Stimulated activated CD8-positive, alpha-beta memory T cell treated with anti-CD3 and anti-CD28 coated beads, Interleukin-4, amount 100 ng/mL, for 1 hour (primary cell): ENCODE data around the gene GNMT.
"Not testable (repeated sequence)": the region's sequence is repeated elsewhere in the genome, so short reads cannot be mapped to it uniquely, and the experiment has no call there.

Experiments
- DNase-seq, 2 donors: peaks; one replicate each; pipeline ENCODE4 v3.0.0-alpha.2; 2020; ENCODE audit warnings: low read depth in 2 of 2, low spot score in 1 of 2

Gene GNMT

DNA sequence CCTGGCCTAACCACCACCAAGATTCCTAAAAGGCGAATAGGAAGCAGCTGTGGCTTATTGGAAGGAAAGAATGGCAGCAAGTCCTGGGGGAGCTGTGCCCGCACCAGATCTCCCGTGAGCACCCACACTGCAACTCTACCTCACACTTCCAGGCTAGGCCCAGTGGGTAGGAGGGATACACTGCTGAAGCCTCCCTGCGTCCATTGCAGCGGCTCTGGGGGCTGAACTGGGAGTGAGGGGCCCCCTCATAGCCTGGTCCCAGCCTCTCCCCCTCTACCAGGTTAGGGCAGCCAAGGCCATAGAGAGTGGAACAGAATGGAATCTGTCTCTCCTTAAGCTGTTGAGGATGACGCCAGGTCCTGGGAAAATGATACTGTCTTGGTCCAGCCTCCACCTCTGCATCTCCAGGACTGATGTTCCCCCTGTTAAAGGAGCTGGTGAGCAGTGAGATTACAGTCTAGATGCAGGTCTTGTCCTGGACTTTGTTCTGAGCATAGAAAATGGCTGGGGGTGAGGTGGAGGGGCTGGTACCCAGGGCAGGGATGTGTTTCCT lies 20.0 kb upstream of the GNMT start:
- DNase-seq: no peak

DNA sequence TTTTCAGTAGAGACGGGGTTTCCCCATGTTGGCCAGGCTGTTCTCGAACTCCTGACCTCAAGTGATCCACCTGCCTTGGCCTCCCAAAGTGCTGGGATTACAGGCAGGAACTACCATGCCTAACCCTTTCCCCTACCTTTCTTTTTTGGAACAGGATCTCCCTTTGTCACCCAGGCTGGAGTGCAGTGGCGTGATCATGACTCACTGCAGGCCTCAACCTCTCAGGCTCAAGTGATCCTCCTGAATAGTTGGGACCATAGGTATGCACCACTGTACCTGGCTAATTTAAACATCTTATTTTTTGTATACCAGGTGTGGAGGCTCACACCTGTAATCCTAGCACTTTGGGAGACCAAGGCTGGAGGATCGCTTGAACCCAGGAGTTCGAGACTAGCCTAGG lies 19.2 kb upstream of the GNMT start:
- not testable (repeated sequence) for DNase-seq

DNA sequence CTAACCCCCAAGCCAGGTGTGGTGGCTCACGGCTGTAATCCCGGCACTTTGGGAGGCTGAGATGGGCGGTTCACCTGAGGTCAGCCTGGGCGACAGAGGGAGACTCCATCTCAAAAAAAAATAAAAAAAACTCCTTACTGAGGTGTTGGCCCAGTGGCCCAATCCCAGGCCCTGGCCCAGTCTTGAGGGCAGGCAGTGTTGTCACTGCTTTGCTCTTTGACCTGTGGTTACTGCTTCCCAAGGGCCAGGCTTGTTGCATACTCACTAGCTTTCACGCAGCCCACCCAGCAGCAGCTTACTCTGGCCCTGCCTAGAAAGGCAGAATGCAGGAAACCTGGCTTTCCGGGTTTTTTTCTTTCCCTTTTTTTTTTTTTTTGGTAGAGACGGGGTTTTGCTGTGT lies 18.1 kb upstream of the GNMT start:
- no peak for DNase-seq

DNA sequence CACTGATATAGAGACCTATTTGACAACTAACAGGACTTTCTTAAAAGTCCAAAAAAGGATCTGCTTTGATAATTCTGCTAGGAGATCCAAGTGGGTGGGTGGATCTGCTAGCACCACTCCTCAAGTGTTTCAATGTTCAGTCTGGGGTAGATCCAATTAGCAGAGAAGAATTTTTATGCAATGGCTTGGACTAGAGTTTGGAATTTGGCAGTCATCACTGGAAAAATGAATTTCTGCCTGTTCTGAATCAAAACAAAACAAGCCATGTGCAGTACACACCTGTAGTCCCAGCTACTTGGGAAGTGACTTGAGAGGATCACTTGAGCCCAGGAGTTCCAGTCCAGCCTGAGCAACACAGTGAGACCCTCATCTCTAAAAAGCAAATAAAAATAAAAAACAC lies 12.6 kb upstream of the GNMT start:
- no peak for DNase-seq

DNA sequence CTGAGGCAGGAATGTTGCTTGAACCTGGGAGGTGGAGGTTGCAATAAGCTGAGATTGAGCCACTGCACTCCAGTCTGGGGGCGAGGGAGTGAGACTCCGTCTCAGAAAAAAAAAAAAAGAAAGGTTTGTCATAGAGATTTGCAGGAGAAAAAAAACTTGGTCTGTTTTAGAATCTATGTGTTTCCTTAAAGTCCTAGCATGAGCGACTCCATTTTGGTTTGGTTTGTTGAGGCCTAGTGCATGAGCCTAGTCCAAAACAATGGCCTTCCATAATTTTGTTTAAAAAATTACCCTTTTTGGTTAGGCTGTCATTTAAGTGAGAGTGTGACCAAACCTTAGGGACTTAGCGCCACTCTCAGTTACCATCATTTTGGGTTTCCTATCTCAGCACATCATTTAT lies 8.2 kb upstream of the GNMT start:
- no peak for DNase-seq

DNA sequence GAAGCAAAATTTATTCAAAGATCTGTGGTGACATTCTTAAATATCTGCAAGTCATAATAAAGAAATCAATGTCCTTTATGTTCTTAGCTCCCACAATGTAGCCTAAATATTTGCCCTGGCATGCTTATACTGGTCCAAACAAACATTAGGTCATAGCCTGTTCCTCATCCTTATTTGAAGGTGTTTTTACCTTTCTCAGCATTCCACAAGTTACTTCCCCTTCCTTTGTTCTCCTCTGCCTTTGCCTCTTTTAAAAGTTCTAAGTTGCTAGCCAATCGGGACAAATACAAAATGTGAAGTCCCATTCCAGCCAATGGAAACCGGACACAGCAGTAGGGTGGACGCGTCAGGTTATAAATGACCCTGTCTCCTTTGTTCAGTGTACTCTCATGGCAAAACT lies 6.1 kb upstream of the GNMT start:
- not testable (repeated sequence) for DNase-seq

DNA sequence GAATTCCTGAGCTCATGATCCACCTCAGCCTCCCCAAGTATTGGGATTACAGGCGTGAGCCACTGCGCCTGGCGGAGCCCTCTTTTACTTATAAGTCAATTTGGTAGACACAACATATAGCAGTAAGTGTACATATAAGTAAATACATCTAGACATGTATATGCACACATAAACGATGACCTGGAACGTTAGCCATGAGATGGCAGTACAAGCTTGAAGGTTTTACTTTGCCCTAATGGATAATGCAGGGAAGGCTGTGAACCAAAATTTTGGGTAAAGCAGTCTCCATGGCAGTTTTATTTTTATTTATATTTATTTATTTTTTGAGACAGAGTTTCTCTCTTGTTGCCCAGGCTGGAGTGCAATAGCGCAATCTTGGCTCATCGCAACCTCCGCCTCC lies 2.4 kb upstream of the GNMT start:
- DNase-seq: no peak

DNA sequence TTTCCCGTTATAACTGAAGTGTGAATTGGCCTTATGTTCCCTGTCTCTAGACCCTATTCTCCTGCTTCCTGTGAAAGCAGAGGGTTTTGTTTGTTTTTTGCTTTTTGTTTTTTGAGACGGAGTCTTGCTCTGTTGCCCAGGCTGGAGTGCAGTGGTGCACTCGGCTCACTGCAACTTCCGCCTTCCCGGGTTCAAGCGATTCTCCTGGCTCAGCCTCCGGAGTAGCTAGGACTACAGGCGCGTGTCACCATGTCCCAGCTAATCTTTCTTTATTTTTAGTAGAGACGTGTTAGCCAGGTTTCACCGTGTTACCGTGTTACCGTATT lies 674 bp upstream of the GNMT start:
- no peak for DNase-seq

DNA sequence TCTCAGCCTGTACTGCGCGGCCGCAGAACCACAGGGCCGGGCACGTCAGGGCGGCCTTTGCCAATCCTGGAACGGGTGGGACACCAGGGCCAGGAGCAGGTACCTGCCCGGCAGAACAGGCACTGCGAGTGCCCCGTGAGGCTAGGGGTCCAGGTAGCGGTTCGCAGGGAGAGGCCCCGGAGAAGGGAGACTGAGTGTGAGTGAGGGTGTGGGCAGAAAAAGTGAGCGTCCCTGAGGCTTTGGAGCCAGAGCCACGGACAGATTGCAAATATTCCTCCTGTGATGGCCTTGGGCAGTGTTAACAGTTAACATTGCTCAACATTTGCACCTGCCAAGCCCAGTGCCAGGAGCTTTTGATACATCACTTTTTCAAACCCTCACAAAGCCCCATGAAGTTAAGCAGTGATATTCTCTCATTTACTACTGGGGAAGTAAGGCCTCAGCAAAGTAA lies 491 bp downstream of the GNMT start:
- no peak for DNase-seq

DNA sequence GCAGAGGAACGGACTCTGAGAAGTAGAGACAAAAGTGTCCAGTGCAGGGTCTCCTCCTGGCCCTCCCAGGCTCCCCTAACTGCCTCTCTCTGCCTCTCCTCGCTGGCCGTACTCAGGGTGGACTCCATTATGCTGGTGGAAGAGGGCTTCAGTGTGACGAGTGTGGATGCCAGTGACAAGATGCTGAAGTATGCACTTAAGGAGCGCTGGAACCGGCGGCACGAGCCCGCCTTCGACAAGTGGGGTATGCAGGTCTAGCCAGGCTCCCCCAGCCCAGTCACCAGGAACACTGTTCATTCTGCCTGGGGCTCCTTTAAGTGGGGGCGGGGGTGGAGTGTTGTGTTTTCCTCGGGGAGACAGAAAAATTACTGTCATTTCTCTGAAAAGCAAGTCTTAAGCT lies 1.5 kb downstream of the GNMT start:
- DNase-seq: no peak

DNA sequence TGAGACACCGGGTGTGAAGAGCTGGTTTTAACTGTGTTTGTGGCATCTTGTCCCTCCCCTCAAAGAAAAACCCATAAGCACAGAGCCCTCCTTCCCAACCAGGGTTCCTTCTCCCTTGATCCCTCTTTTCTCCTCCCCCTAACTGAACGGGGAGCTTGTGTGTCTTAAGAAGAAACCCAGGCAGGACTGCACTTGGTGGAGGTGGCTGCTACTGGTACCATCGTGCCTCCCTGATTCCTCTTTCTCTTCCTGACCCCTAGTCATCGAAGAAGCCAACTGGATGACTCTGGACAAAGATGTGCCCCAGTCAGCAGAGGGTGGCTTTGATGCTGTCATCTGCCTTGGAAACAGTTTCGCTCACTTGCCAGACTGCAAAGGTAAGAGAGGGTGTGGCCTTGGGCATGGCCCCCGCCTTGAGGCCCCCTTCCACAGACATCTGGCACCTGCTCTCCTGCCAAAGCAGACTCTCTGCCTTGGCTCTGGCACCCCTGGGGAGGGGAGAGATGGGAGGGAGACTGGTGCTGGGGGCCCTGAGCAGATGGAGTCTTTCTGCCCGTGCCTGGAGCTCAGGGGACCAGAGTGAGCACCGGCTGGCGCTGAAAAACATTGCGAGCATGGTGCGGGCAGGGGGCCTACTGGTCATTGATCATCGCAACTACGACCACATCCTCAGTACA lies 2.1 kb downstream of the GNMT start:
- DNase-seq: no peak

DNA sequence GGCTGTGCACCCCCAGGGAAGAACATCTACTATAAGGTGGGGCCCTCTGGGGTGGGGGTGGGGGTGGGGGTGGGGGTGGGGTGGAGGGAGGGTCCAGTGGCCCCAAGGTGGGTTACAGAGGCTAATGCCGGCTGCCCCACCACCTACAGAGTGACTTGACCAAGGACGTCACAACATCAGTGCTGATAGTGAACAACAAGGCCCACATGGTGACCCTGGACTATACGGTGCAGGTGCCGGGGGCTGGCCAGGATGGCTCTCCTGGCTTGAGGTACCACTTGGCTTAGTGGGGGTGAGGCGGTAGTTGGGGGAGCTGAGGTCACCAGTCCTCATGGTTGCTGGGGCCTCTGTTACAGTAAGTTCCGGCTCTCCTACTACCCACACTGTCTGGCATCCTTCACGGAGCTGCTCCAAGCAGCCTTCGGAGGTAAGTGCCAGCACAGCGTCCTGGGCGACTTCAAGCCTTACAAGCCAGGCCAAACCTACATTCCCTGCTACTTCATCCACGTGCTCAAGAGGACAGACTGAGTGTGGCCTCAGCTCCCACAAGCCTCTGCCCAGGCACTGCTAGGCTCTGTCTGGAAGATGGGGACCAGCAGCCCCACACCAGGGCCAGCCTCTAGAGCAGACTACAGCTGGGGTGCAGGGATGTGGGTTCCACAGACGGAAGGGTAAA lies 2.8 kb downstream of the GNMT start:
- DNase-seq: no peak

DNA sequence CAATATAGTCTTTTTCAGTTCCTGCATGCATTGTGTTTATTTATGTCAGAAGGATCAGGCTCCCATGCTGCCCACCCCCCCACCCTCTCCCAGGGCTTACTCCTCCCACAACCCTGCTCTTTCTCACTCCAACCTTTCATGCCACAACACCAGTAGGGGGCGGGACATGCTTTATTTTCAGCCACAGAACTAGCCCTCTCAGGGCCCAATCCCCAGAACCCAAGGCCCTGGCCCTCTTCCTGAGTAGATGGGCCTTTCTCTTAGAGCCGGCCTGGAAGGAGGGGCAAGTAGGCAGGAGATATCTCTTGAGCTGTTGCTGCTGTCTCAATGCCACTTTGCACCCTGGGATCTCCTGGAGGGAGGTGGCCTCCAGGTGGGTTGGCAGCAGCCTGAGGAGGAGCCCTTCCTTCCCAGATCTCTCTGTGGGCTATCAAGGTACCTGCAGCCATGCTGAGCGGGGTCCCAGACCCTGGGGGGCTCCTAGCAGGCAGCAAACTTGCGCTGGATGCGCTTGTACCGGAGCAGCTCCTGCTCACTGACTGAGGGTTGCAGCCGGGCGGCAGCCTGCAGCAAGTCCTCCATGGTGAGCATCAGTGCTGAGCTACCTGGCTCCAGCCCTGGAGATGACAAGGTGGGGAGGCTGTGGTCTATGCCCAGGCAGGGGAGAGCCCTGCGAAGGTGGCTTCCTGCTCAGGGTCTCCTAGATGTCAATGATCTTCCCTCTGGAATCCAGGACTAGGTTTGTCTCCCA lies 3.5 kb downstream of the GNMT start:
- no peak for DNase-seq

DNA sequence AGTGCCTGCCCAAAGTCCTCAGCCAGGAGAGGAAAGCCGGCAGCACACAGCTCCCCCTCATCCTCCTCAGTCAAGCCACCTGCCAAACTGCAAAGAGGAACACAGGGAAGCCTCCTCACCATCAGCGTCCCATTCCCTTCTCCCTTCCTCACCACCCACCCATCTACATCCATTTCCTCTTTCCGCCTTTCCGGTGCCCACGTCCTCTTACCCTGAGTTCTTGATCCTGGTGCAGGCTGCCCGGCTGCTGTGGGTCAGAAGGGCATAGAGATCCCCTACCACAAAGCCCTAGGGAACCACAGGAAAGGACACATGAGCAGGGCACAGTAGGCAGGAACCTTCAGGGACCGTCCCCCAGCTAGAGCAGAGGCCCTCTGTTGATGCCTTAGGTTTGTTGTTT lies 6.0 kb downstream of the GNMT start:
- DNase-seq: no peak

DNA sequence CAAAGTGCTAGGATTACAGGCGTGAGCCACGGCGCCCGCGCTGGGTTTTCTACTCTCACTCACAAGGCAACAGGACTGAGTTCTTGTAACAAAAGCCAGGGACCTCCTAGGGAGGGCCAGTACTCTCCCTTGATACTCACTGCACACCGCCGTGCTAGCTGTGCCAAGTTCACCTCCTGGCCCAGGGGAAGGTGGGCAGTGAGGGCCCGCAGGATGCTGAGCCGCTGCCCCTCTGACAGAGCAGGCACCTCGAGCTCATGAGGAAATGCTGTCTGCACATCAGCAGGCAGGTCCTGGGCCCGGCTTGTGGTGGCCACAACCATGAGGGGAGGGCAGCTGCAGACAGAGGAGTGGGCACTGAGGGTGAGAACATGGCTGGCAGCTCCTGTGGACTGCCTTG lies 6.7 kb downstream of the GNMT start:
- no peak for DNase-seq

DNA sequence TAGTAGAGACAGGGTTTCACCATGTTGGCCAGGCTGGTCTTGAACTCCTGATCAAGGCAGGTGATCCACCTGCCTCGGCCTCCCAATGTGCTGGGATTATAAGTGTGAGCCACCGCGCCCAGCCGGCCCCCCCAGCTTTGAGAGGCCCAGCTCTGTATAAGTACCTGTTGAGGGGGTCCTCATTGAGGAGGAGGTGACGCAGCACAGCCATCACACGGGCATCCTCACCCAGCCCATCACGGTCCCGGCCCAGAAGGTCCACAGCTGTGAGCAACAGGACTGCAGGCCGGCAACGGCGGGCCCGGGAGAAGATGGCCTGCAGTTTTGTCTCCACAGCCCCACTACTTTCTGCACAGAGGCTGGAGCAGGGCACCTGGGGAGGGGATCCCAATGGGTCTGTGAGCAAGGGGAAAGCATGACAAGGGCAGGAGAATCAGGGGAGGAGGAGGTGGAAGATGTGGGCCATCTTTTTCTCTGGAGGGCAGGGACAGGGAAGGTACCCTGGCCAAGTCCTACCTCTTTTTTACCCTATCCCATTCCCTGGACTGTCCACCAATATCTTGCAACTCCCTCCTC lies 7.7 kb downstream of the GNMT start:
- DNase-seq: no peak

DNA sequence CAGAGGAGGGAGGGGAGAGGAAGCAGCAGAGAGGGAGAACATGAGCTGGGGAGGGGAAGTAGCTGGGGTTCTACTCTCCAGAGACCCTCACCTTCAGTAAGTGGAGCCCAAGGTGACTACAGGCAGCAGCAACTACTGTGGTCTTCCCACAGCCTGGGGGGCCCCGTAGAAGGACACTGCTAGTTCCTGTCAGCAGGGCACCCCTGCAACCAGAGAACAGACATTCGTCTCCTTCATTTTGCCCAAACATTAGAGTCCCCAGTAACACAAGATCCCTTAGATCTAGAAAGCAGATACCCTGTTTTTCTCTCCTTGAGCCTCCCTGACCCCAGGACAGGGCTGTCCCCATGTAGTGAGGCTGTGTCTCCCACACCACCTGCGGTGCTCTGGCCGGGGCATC lies 8.2 kb downstream of the GNMT start:
- DNase-seq: no peak

DNA sequence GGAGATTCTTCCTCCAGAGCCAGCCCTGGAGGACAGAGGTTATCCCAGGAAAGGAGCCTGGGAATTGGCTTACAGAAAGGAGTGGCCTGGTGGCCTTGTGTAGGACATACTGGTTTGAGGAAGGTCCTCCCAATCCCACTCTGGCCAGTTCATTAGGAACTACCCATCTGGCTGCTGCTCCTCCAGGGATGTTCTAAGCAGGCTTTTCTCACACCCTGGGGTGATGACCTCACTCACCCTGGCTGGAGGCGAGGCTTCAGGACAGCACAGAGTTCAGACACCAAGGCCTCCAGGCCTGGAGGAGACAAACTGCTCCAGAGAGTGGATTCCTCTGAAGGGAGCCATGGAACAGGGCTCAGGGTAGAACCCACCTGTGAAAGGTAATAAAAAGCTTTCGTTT lies 8.9 kb downstream of the GNMT start:
- no peak for DNase-seq

DNA sequence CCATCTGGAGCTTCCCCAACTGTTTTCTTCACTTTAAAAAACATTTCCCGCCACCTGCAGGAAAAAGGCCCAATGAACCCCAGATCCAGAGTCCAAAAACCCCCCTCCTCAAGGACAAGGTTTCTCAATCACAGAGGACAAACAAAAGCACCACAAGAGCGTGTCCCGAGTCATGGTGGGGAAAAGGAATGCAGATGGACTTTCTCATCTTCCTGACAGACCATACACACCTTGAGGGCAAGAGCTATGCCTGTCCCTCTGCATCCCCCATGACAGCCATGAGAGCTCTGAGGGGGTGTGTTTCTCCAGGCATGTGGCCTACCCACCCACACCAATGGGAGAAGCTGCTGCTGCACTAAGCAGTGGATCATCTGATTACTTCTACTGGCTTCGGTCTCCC lies 9.4 kb downstream of the GNMT start:
- no peak for DNase-seq

DNA sequence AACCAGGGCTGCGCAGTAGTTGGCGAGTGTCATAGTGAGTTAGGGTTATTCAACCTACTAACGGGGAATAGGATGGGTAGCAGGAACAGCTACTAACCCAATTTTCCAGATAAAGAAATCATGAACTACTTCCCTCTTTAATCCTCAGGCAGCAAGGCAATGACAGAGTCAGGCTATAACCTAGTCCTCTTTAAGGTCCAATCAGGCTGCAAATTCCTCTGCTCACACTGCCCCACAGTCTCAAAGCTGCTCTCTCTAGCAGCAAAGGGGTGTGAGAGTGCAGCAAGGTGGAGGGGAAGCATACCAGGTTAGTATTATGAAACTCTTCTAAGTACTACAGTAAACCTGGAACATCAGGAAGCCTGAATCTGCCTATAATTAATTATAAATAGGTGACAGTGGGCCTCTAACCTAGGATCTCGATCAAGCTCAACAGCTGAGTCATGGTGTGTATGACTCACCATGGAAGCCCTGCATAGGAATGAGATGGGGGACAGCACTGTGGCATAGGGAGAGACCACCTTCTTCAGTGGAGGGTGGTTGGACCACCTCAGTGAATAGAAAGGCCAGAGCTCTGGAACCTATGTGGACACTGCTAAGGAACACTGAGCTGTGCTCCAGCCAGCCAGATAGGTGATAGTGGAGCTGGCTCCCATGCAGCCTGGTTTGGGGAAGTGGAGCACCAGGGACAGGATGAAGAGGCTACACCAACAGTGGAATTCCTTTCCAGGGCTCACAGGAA lies 10.5 kb downstream of the GNMT start:
- no peak for DNase-seq

DNA sequence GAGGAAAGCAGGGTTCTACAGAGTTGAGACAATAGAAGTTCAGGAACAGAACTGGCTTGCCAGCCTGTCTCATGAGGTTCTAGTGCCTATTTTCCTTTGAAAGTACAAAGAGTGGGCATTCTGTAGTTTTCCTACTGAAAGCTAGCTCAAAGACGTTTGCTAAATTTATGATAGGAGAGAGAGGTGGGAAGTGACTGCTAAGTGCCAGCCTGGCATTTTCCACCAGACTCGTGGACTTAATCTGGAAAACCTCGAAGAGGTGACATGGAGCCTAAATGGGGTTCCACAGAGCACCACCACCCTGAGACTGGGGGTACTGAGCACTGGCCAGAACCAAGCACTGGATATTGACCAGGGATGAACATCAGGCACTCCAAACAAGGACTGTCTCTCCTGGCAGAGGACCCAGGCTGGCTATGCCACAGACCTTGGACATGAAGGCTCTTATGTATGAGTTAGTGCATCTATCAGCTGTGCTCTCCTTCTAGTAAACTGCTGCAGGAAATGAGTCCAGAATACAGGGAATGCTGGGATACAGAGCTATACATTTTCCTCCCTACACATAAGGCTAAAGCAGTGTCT lies 11.3 kb downstream of the GNMT start:
- no peak for DNase-seq
